SH-SY5Y (cell line): ENCODE measurements around the gene PEX5.

ENCODE experiments used
- GATA2 ChIP-seq: IDR thresholded peaks from 2 replicates; pipeline ENCODE4 v1.6.1; 2011; ENCODE audit warnings: mild to moderate bottlenecking, low read depth, low read length
- GATA3 ChIP-seq: IDR thresholded peaks from 2 replicates; pipeline ENCODE4 v1.6.1; 2011; ENCODE audit warnings: low read depth, mild to moderate bottlenecking, low read length, moderate library complexity

GRCh38 chr12:7193674-7194073, 4.2 kb downstream of the PEX5 start:
- TF ChIP-seq GATA2 (no peak), GATA3 (no peak)
